GM12801 (cell line): ENCODE measurements around the gene RPL38.

Experiments
- TF ChIP-seq, protein P1 (sequence below): IDR thresholded peaks from one replicate; pipeline ENCODE4 v1.5.1; 2011; ENCODE audit warnings: control low read depth; ENCODE audit not compliant: insufficient read length; ENCODE audit errors: extremely low read depth

Gene RPL38

DNA sequence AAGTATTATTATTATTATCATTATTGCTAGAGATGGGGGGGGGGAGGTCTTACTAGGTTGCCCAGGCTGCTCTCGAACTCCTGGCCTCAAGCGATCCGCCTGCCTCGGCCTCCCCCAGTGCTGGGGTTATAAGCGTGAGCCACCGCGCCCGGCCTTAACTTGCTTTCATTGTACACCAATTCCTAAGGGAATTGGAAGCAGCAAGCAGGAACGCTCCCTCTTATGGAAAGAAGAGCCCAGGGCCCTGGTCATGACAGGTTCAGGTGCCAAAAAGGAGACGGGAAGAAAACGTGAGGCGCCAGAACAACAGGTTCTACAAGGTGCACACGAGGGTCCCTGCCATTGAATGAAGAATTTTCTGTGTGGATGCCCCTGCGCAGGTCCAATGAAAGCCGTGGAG, 540 bp upstream of the RPL38 start:
- TF ChIP-seq, protein P1, sequence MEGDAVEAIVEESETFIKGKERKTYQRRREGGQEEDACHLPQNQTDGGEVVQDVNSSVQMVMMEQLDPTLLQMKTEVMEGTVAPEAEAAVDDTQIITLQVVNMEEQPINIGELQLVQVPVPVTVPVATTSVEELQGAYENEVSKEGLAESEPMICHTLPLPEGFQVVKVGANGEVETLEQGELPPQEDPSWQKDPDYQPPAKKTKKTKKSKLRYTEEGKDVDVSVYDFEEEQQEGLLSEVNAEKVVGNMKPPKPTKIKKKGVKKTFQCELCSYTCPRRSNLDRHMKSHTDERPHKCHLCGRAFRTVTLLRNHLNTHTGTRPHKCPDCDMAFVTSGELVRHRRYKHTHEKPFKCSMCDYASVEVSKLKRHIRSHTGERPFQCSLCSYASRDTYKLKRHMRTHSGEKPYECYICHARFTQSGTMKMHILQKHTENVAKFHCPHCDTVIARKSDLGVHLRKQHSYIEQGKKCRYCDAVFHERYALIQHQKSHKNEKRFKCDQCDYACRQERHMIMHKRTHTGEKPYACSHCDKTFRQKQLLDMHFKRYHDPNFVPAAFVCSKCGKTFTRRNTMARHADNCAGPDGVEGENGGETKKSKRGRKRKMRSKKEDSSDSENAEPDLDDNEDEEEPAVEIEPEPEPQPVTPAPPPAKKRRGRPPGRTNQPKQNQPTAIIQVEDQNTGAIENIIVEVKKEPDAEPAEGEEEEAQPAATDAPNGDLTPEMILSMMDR = no peak

DNA sequence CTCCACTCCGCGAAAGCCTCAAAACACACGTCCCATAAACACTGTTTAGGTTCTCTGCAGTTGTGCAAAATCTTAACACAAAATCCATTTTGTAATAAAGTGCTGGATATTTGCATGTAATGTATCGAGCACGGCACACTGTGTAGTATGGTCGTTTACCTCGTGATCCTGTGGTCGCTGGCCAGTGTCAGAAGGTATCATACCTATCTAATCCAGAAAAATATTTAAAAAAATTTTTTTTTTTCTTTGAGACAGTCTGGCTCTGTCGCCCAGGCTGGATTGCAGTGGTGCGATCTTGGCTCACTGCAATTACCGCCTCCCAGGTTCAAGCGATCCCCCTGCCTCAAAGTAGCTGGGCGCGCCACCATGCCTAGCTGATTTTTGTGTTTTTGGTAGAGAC, 996 bp downstream of the RPL38 start:
- TF ChIP-seq, protein P1 = no peak

DNA sequence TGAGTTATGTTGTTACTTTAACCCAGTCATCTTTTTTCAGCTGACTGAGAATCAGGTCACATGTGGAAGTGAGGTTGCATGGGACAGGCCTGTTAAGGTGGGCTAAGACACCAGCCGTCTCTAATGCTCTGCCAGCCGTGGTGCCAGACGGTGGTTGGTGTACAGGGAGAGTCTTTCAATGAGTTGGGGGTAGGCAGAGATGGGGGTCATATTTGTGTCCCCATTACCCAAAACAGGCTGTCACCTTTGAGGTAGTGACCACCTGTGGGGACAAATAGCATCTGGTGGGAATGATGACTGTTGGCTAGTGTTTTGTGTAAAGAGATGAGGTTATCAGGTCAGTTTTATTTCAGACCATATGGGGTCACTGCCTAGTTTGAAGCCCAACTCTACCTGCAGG, 1.8 kb downstream of the RPL38 start:
- TF ChIP-seq, protein P1 = no peak

DNA sequence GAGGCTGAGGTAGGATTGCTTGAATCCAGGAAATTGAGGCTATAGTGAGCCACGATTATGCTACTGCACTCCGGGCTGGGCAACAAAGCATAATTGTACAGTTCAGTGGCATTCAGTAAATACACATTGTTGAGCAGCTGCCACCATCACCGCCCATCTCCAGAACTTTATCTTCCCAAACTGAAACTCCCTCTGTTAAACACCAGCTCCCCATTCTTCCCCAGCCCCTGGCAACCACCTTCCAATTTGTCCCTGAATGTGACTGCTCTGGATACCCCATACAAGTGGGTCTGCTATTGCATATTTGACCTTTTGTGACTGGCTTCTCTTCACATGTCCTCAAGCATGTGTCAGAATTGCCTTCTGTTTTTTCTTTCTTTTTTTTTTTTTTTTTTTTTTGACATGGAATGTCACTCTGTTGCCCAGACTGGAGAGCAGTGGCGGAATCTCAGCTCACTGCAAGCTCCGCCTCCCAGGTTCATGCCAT, 2.9 kb downstream of the RPL38 start:
- TF ChIP-seq, protein P1 = no peak

GRCh38 chr17:74210191-74211140, 7.0 kb downstream of the RPL38 start:
- TF ChIP-seq, protein P1 = no peak

- TF ChIP-seq, protein P1 = no peak
Observed at GRCh38 chr17:74211141-74211911, 7.8 kb downstream of the RPL38 start.

GRCh38 chr17:74211912-74212208, 8.4 kb downstream of the RPL38 start:
- TF ChIP-seq, protein P1 = no peak
